ENCODE data around the gene SEMA4G. TPM values are rescaled to one million over a fixed set of nuclear protein-coding genes. Genes with fewer than 3 reads are reported as not detected.

Gene SEMA4G
- total and polyA plus RNA-seq, 2 of the 13 experiments (the other 11 are each of a cell fraction or from before 2014, with no cell fraction given), result 46.2 to 207 TPM

- TF ChIP-seq, protein P1, sequence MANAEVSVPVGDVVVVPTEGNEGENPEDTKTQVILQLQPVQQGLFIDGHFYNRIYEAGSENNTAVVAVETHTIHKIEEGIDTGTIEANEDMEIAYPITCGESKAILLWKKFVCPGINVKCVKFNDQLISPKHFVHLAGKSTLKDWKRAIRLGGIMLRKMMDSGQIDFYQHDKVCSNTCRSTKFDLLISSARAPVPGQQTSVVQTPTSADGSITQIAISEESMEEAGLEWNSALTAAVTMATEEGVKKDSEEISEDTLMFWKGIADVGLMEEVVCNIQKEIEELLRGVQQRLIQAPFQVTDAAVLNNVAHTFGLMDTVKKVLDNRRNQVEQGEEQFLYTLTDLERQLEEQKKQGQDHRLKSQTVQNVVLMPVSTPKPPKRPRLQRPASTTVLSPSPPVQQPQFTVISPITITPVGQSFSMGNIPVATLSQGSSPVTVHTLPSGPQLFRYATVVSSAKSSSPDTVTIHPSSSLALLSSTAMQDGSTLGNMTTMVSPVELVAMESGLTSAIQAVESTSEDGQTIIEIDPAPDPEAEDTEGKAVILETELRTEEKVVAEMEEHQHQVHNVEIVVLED (CRISPR knock-in tag; IDR thresholded peaks at IDR 0.05; ENCODE audit: borderline replicate concordance), result peak; percentile 29; the same call in 1 of the 2 replicates
- no peak for TF ChIP-seq STAG1 (CRISPR knock-in tag; IDR thresholded peaks at IDR 0.05)
- TF ChIP-seq TGIF2 (CRISPR knock-in tag; IDR thresholded peaks at IDR 0.05), result peak; percentile 91
- peak; percentile 59; the same call in 1 of the 2 replicates for TF ChIP-seq SIX1 (CRISPR knock-in tag; IDR thresholded peaks at IDR 0.05; ENCODE audit: borderline replicate concordance)
- no peak for TF ChIP-seq ZSCAN20 (CRISPR knock-in tag; IDR thresholded peaks at IDR 0.05; ENCODE audit: borderline replicate concordance)
- no peak for TF ChIP-seq ZKSCAN5 (CRISPR knock-in tag; IDR thresholded peaks at IDR 0.05)
- no peak for TF ChIP-seq ZNF720 (CRISPR knock-in tag; IDR thresholded peaks at IDR 0.05)
- no peak for TF ChIP-seq FIP1L1 (IDR thresholded peaks at IDR 0.05; ENCODE audit: borderline replicate concordance, insufficient read depth, low read depth, low read length)
- TF ChIP-seq ZNF230 (CRISPR knock-in tag; IDR thresholded peaks at IDR 0.05), result peak; percentile 32; the same call in 1 of the 2 replicates
- TF ChIP-seq HNRNPK (IDR thresholded peaks at IDR 0.05; ENCODE audit: low read depth, low read length, poor library complexity, severe bottlenecking), result no peak
- no peak for TF ChIP-seq ZNF619 (CRISPR knock-in tag; IDR thresholded peaks at IDR 0.05)
- TF ChIP-seq ZNF563 (CRISPR knock-in tag; IDR thresholded peaks at IDR 0.05), result peak; percentile 18; the same call in 1 of the 2 replicates
Measured at GRCh38 chr10:100970914-100971811, 1.9 kb downstream of the SEMA4G start (continued).
